GM19467 (cell line): ENCODE data around the gene MAPKAPK3.
A peak's percentile ranks its signal among the peaks of the same experiment; 100 is the strongest.

Experiments used
- ATAC-seq: cut with Tn5 transposase; IDR thresholded peaks from one replicate; pipeline ENCODE4 v1.9.1; 2021; ENCODE audit warnings: mild to moderate bottlenecking, moderate library complexity; ENCODE audit not compliant: unreplicated experiment

MAPKAPK3 gene

DNA sequence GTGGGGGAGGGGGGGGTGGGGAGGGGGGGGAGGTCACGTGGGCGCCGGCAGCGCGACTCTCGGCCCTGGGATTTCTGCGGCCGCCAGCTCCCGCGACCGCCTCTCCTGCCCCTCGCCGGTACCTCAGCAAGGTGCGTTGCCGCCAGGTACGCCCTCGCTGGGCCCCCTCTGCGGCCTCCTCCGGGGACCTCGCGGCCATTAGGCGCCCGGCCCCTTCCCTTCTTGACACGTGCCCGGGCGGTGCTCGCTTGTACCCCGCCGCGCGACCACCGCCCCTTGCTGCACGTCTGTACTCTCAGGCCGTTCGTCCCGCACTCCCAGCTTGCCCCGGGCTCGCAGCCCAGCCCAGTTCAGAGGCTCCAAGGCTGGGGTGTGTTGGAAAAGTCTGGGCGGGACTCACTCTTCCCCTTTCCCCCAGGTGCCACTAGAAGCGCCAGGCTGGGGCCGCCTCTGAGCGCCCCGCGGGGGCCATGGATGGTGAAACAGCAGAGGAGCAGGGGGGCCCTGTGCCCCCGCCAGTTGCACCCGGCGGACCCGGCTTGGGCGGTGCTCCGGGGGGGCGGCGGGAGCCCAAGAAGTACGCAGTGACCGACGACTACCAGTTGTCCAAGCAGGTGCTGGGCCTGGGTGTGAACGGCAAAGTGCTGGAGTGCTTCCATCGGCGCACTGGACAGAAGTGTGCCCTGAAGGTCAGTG, at the start of gene MAPKAPK3:
Gene MAPKAPK3 (plus strand): TSS at position 56 of the 696 bp plus-strand sequence. CDS start 415 bp downstream, at position 471.
- ATAC-seq = peak; percentile 11

DNA sequence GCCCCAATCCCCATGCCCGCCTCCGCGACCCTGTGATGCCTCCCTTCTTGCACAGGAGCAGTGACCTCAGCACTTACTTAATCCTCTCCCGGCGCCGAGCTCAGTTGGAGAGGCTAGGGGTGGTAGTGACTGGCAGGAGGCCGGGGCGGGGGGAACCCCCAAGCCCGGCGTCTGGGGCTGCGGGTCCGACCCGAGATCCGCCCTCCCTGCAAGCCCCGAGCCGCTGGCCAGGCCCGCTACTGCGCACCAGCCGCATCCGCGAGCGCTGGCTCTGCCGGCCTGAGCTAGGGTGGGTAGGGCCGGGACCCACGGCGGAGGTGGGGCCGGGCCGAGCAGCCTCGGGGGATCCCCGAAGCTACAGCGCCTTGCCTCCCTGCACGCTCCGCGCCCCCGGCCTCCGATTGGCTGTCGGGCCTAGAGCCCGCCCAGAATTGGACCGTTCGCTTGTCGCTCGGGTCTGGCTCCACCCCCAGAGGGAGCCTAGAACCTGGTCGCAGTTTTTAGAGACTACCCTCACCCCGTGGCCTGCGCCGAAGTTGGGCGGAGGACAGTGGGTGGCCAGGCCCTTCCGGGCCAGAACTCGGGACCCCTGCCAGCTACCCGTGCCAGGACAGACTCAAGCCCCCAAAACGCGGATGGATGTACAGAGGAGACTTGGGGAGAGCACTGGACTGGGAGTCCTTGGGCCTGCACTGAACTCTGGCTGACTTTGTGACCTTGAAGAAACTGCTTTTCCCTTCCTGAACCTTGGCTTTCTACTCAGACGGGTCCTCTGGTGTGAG, 49.4 kb upstream of the MAPKAPK3 start, which contains the start of gene C3orf18:
Gene C3orf18 (minus strand): TSS at position 362 of the 782 bp plus-strand sequence. CDS start 2,048 bp downstream, outside the sequence.
- ATAC-seq = peak; percentile 74

DNA sequence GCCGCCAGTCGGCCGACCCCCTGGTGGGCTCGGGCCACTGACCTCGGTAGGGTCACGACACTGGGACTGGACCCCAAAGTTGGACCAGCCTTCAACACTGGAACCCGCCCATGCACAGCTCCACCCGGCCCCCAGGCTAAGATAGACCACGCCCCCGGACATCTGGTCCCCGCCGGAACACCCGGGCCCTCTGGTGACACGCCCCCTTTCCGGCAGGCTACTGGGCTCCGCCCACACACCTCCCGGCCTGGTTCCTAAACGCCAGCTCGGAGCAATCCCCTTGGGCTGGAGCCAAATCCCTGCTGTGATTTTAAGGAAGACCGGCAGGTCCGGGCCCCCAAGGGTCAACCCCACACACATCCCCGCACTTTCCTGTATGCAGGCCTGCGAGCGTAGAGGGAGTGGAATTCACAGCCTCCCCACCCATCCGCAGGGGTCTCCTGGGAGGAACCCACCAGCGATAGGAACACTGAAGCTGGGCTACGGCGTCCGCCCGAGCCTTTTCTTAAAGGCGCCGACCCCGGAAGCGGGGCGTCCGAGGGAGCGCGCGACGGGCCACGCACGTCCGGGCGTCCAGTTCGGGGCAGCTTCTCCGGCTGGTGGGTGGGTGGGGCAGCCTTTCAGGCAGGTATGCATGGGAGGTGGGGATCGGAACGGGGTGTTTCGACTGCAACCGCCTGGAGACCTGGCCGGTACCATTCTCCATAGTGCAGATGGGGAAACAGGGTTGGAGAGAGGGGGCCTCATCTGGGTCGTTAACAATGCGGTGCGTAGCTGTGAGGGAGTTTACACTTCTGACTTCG, 47.8 kb upstream of the MAPKAPK3 start, which contains the start of gene HEMK1:
Gene HEMK1 (plus strand): TSS at position 576 of the 803 bp plus-strand sequence. CDS start 1,583 bp downstream, outside the sequence.
- ATAC-seq = peak; percentile 59

DNA sequence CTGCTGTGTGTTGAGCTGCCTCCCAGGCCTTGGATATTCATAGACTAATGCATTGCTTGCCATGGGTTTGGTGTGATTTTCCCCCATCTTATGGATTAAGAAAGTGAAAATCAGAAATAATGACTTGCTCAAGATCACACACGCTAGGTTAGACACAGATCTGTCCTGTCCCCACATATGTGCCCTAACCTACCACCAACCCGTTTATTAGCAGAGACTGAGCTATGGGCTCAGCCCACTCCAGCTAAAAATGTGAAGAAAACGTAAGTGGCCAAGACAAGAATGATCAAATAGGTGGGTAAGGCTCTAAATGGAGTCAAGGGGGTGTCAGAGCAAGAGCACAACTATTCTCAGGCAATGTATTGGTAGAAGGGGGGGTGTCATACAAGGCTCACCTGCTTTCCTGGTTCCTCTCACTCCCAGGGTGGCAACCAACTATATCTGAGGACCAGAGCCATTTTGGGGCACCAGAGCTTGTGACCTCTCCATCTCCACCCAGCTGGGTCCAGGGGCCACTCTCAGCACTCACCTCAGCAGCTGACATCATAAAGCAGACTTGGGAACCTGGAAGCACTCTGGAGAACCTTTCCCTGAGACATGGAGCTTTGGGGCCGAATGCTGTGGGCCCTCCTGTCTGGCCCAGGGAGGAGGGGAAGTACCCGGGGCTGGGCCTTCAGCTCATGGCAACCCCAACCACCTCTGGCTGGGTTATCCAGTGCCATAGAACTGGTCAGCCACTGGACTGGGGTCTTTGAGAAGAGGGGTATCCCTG, 46.3 kb upstream of the MAPKAPK3 start:
- ATAC-seq = no peak

DNA sequence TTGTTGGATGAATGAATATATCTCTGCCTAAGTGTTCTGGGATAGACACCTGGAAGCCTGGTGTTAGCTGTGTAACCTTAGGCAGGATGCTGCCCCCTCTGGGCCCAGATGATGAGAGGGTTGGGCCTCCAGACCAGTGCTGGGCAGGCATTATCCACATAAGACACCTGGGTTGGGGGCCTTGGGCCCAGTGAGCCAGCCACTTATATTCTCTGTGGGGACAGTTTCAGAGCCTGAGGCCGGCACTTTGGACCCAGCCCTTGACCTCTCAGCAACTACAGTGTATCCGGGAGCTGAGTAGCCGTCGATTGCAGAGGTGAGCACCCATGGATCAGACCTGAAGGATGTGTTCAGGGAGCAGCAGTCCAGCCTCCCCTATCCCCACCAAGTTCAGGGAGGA, 45.5 kb upstream of the MAPKAPK3 start:
- no peak for ATAC-seq

DNA sequence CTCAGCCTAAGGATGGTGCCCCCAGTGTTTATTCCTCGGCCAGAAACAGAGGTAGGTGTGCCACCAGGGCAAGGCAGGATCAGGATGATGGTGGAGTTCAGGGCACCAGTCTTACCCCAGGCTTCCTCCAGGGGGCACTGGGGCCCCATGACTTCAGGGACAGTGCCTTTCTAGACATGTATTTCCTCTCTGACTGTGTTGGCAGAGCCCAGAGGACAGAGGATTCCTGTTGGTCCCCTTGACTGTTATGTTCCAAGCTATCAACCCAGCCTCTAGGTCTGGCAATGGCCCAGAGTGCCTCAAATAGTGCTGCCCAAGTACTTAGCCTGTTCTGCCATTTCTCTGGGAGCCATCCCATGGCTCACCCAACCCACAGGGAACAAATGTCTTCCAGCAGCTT, 44.8 kb upstream of the MAPKAPK3 start:
- no peak for ATAC-seq

DNA sequence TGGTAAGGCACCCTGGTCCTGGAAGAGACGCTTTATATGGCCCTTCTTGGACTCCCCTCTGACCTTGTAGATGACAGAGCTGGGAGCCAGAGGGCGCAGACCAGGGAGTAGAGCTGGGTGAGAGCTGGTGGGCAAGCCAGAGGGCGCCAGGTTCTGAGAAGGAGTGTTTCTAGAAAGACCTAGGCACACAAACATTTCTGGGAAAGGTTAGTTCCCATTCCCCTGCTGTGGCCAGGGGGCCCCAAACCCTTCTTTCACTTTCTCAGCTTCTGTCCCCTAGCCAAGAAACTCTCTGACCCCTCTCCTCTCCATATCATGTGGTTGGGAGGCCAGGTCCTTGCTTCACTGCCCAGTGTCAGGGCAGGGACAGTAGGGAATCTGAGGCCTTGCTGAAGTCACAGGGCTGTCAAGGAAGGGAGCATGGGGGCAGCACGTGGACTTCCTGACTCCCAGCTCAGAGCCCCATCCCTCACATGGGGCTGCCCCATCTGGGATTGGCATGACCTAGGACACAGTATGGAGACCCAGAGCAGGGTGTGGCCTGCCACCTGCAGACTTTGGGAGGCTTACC, 44.1 kb upstream of the MAPKAPK3 start:
- no peak for ATAC-seq

DNA sequence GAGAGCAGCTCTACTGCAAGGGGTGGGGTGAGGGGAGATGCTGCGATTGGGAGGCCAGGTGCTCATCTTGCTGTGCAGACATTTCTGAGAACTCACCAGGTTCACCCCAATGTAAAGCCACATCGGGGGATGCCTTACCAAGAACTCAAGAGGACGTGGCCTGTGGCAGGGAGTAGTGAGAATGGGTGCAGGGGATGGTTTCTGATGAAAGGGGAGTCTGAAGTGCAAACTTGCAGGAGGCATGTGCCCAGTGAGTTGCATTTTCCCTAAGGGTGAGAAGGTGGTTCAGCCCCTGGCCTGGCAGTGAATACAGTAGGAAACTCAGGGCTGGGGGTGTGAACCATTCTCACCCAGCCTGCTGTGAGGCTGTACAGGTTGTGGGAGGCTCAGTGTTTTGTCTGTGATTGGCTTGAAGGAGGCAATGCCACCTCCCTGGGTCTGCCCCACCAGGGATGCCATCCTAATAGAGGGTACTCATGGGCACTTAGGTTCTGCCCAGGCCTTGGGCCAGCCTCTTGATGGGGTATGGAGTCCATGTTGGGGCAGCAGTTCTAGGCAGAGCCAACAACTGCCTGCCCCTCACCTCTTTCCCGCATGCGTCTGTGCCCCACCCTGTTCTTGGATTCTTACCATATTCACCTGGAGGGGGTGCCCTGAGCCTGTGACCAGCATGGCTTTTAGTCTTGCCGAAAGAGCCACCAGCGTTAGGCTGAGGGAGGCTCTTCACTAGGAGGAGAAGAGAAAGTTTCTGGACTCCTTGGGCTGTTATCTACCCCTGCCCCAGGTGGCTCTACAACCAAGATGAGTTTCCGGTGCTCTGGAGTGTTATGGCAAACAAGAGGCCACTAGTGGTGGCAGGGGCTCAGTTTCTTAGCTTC, 43.1 kb upstream of the MAPKAPK3 start:
- no peak for ATAC-seq

DNA sequence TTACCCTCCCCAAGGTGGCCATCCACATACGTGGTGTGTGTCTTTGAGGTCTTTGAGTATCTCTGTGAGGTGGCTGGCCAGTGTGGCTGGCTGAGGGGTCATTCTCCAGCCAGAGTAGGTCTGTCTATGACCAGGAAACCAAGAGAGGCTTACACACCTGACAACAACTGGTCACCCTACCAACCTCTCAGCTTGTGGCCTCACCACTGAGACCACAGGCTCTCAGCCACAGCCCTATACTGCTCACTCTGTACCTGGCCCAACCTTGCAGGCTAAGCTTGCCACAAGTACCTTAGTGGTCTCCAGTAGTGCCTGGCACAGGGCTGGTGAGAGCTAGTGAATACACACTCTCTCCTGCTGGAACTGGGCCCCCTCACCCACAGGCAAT, 42.5 kb upstream of the MAPKAPK3 start:
- no peak for ATAC-seq

DNA sequence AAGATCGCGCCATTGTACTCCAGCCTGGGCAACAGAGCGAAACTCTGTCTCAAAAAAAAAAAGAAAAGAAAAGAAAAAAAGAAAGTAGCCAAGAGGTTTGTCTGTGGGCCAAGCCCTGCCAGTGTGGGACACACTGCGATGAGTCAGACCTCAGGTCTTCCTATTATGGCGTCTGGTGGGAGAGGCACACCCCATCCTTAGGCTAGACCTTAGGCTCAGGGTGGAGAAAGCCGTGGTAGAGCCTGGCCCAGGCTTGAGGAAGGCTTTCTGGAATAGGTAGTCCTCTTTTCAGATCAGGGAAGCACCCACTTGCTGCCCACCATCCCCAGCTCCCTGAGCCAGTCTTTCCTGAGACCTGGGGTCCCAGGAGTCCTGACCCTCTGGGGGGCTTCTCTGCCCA, 41.6 kb upstream of the MAPKAPK3 start:
- no peak for ATAC-seq

DNA sequence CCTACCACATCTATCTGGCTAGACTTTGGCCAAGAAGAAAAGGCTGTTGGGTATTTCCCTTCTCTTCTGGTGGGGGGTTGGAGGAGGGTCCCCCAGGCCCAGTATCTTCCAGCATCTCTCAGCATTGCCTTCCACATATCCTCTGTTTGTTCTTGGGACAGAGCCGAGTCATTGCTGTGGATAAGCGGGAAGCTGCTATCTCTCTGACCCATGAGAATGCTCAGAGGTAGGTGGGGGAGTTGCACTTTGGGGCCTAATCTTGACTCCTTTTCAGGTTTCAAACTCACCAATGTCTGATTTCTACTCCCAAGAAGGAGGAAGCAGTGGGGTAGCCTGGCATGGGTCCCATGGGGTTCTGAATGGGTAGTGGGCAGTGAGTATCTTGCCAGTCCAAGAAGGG, 39.6 kb upstream of the MAPKAPK3 start:
- ATAC-seq = no peak

DNA sequence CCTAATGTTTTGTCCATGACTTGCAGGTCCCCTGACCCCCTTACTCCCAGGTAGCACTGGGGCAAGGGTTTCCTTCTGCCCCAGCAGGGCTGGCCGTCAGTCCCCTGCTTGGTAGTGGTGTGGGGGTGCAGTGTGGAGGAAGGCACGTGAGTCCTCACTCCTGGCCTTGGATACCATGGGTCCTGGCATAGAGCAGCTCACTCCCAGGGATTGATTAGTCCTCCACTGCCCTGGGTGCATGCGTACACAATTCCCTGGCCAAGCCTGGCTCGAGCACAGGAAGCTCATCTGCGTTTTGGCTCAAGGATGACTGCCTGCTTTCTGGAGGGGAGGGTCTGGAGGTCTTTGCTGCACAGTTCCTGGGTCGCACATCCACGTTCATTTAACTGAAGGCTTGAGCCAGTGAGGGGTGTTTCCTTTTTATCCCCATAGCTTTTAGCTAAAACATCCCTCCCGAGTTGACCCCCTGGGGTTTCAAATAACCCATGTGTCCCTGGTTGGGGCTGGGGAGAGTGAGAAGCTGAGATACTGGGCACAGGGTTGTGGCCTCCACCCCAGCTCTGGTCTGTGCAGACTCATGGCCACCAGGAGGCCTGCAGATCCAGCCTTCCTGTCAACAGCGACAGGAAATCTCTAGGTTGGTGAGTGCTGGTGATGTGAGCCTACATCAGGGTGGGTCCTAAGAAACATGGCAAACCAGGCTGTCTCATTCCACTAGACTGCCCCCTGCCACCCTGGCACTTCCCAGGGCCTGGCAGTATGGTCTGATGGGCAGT, 36.1 kb upstream of the MAPKAPK3 start:
- no peak for ATAC-seq

DNA sequence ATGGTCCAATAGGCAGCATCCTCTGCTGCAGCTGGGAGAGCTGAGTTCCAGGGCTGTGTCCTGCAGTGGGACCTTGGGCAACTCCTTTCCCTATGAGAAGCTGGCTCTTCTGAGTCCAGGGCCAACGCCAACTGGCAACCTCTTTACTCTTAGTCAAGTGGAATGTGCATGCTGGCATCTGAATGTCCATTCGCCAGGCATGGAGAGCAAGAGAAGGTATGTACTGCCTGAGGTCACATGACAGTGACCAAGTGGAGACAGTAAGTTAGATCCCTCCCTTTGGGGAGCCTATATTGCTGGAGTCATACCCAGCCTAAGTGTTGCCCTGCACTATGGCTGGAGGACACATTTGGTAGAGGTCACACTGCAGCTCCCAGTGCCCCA, 35.5 kb upstream of the MAPKAPK3 start:
- no peak for ATAC-seq

DNA sequence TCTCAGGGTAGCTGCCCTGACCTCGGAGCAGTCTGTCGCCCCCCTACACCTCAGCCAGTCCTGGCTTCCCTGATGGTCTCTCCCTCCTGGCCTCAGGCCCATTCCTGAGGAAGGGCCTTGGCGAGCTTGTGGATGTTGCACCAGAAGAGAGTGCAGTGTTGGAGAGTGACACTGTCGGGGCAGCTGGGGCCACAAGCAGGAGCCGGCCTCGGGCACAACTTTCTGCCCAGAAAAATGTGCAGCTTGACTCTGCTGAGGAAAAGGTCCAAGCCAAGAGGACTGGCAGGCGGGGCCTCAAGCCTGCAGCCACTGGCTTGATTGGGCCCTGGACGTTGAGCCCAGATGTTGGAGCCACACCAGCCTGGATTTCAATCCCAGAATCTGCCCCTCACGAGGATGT, 34.9 kb upstream of the MAPKAPK3 start:
- ATAC-seq = no peak

DNA sequence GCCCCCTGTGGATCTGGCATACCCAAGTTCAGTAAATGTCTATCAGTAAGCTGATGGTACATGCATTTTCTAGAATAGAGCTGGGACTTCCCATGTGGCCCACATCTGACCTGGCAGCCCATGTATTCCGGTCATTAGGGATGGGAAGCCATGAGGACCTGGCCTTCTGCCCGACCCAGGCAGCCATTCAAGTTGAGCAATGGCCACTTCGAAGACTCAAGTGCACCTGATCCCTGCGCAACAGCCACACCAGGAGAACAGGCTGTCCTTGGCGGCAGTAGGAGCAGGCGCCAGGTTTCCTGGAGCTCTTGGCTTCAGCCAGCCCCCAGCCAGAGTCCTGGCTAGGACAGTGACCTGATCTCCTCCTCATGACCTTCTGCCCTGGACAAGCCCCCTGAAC, 33.1 kb upstream of the MAPKAPK3 start:
- ATAC-seq = no peak

DNA sequence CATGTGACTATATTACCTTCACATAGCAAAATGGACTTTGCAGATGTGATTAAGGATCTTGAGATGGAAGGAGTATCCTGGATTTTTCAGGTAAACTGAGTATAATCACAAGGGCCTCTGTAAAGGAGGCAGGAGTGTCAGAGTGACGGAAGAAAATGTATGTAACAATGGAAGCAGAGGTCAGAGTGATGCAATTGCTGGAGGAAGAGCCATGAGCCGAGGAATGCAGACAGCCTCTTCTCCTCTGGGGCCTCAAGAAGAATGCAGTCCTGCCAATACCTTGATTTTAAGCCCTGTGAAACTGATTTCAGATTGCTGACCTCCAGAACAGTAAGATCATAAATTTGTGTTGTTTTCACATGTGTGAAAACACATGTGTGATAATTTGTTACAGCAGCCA, 32.6 kb upstream of the MAPKAPK3 start:
- no peak for ATAC-seq

DNA sequence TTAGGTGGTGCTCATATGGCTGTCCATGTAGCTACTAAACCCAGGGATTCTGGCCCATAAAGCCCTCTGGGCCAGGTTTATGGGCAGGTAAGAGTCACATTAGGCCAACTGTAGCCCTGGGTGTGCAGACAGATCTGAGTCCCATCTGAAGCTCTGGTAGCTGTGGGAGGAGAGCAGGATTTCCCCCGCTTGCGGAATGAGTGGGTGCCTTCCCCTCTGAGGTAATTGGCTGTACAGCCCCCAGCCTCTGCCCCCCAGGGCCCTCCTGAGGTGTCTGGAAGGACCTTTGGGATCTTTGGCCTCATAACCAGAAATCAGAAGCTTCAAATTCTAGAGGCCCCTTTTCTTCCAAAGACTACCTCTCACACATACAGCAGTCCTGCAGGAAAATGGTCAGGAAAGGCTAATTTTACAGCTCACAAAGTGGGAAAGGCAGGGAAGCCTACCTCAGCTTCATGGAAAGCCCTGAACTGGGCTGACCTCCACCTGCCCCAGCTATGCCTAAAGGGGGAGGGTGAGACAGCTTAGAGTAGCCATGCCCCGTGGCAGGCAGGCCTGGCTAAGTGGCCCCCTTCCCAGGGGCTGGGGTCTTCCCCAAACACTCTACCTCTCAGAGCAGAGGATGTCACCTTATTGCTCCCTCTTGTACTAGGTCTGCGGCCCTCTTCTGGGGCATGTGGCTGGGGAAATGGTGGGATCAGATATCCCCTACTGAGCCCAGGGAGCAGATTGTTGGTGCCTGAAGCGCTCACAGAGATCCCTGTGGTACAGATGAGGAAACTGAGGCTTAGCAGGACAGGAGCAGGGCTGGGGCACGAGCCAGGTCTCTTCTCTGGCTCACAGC, 30.8 kb upstream of the MAPKAPK3 start:
- no peak for ATAC-seq

DNA sequence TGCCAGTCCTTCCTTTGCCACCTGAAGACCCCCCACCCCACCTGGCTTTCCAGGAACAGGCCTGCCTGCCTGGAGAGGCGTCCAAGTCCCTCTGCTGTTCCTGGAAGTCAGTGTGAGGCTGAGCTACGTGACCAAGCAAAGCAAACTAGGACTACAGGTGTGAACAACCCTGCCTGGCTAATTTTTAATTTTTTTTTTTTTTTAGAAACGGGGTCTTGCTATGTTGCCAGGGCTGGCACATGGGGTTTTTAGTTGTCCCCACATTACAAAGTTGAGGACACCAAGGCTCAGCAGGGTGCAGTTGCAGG, 30.2 kb upstream of the MAPKAPK3 start:
- ATAC-seq = no peak
